GM21381 (cell line): Measurements from ENCODE around the gene SUCNR1.
"Not testable (repeated sequence)": the region's sequence is repeated elsewhere in the genome, so short reads cannot be mapped to it uniquely, and the experiment has no call there.

Source experiments
- ATAC-seq: cut with Tn5 transposase; IDR thresholded peaks from one replicate; pipeline ENCODE4 v1.9.1; 2021; ENCODE audit warnings: mild to moderate bottlenecking, moderate library complexity; ENCODE audit not compliant: unreplicated experiment

Gene SUCNR1

GRCh38 chr3:151871639-151872468 is 1.6 kb upstream of the SUCNR1 start:
- peak; percentile 66 for ATAC-seq

GRCh38 chr3:151874079-151874478 is 636 bp downstream of the SUCNR1 start:
- ATAC-seq: not testable (repeated sequence)

DNA sequence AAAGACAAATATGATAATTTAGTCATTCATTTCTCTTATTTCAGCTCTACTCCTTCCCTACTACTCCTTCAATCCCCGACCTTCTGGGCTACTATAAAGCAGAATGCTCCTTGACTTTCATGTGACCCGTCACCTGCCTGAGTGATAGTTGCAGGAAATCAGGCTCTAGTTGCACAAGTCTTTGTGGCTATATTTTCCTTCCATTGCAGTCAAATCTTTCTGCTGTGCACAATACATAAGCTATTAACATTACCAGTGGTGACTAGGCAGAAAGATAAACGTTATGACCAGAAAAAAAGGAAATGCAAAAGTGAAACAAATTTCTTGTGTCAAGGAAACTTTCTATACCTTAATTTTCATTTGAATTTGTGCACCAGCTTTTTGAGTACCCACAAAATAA is 2.3 kb downstream of the SUCNR1 start:
- ATAC-seq: peak; percentile 79

- no peak for ATAC-seq
Observed at GRCh38 chr3:151877269-151877668, 3.8 kb downstream of the SUCNR1 start.

- no peak for ATAC-seq
Observed at GRCh38 chr3:151878465-151878864, 5.0 kb downstream of the SUCNR1 start.

- ATAC-seq: no peak
Observed at GRCh38 chr3:151879037-151879436, 5.6 kb downstream of the SUCNR1 start.

DNA sequence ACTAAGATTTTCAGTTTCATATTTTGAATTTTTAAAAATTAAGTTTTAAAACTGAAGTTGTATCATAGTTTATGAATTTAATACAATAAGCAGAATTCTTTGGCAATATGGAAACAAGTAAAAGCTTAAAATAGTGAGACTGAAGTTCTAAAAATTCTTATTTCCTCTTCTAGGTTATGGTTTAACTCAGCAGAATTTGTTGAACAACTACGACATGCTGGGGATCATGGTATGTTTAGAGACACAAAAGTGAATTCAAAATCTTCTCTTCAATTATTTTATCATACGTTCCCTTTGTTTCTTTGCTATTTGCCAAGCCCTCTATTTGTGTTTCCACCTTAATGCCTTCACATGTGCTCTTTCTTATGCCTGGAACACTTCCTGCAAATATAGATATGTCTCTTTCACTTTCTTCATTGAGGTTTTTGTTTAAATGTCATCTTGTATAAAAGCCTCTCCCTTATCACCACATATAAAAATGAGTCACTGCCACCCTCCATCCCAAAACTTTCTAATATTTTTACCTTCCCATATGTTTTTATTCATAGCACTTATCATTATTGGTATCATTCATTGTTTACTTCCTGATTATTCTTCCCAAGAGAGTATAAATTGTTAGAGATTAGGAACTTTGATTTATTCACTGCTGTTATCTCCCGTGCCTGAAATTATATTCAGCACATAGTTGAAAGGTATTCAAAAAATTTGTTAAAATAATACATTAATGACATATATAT is 6.4 kb downstream of the SUCNR1 start:
- ATAC-seq: no peak

DNA sequence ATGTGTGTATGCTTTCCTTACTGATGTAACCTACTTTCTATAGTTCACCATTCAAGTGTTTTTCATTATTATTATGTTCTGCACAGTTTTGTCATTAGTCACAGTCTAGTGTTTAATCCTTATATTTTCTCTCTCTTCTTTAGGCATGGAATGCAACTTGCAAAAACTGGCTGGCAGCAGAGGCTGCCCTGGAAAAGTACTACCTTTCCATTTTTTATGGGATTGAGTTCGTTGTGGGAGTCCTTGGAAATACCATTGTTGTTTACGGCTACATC is 6.9 kb downstream of the SUCNR1 start:
- no peak for ATAC-seq

DNA sequence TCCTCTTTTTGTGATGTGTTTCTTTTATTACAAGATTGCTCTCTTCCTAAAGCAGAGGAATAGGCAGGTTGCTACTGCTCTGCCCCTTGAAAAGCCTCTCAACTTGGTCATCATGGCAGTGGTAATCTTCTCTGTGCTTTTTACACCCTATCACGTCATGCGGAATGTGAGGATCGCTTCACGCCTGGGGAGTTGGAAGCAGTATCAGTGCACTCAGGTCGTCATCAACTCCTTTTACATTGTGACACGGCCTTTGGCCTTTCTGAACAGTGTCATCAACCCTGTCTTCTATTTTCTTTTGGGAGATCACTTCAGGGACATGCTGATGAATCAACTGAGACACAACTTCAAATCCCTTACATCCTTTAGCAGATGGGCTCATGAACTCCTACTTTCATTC is 7.7 kb downstream of the SUCNR1 start:
- ATAC-seq: no peak

DNA sequence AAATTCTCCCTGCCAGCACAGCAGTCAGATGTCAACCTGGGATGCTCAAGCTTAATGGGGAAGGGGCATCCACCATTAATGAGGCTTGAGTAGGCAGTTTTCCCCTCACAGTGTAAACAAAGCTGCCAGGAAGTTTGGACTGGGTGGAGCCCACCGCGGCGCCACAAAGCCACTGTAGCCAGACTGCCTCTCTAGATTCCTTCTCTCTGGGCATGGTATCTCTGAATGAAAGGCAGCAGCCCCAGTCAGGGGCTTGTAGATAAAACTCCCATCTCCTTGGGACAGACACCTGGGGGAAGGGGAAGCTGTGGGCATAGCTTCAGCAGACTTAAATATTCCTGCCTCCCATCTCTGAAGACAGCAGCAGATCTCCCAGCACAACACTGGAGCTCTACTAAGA is 12.0 kb downstream of the SUCNR1 start:
- not testable (repeated sequence) for ATAC-seq

DNA sequence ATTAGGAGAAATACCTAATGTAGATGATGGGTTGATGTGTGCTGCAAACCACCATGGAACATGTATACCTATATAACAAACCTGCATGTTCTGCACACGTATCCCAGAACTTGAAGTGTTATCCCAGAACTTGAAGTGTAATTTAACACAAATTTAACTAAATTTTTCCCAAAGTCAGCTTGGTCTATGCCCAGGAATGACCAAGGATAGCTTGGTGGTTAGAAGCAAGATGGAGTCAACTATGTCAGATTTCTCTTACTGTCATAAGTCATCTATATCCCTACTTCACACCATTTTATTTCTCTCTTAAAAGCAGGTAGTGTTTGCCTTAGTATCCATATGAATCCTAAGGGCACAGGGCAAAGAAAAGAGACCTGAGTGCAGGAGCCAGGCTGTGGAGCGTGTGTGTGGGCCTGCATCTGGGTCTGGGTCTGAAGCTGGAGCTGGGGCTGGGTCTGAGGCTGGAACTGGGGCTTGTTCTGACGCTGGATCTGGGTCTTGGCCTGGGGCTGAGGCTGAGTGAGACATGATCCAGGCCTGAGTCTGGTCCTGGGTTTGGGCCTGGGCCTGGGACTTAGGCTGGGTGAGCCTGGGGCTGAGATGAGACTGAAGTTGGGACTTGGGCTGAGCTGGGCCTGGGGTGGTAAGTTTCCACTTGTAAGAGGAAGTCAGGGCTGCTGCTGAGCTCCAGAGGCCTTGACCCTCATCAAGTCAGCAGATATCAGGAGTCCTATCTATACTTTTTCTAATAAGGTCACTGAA is 14.2 kb downstream of the SUCNR1 start:
- ATAC-seq: not testable (repeated sequence)

DNA sequence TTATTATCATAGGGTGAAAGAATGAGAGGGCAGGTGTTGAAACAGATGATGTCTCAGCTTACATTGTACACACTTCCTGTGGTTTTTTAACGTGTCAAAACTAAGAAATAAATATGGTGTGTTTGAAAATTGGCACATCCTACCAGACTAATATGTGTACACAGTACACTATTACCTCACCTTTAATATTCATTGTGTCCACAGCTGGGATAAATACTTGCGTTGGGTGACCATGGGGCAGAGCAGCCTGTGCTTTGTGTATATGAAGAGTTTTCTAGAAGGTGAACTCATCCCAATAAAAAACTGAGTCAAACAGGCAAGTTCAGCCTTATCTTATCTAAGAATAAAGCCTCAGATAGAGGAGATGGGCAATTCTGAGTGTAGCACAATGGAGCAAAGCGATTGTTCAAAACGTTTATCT is 17.3 kb downstream of the SUCNR1 start:
- ATAC-seq: peak; percentile 70

- no peak for ATAC-seq
Observed at GRCh38 chr3:151891721-151892120, 18.3 kb downstream of the SUCNR1 start.

- no peak for ATAC-seq
Observed at GRCh38 chr3:151894219-151894618, 20.8 kb downstream of the SUCNR1 start.

GRCh38 chr3:151895478-151896241 is 22.2 kb downstream of the SUCNR1 start:
- no peak for ATAC-seq

DNA sequence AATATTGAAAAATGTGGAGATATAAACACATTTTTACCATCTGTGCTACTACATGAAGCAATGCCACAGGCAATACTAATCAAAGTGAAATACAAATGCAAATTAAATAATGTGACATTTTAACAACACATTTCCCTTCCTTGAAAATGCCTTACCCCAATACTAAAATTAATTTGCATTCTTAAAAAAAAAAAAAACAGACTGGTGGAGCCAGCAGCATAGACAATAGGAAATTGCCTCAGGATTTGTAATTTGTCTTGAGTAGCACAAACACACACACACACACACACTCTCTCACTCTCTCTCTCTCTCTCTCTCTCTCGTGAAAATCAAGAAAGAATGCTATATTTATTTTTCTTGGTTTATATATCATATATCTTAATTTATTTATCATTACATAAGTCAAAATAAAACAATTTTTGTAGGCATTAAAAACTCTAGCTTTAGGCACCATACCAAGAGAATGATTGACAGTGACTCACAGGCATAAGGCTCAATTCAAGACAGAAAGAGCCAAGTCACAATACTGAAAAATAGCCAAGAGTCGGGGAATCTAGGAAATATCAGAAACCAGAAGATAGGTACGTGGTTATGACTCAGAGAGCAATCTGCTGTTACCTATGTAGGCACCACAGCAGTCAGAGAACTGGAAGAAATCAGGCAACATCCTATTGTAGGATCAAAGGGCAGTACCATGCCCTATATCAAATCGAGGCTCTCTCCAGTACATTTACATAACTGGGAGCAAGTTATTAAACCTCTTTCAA is 23.0 kb downstream of the SUCNR1 start:
- no peak for ATAC-seq

GRCh38 chr3:151898121-151898520 is 24.7 kb downstream of the SUCNR1 start:
- not testable (repeated sequence) for ATAC-seq

DNA sequence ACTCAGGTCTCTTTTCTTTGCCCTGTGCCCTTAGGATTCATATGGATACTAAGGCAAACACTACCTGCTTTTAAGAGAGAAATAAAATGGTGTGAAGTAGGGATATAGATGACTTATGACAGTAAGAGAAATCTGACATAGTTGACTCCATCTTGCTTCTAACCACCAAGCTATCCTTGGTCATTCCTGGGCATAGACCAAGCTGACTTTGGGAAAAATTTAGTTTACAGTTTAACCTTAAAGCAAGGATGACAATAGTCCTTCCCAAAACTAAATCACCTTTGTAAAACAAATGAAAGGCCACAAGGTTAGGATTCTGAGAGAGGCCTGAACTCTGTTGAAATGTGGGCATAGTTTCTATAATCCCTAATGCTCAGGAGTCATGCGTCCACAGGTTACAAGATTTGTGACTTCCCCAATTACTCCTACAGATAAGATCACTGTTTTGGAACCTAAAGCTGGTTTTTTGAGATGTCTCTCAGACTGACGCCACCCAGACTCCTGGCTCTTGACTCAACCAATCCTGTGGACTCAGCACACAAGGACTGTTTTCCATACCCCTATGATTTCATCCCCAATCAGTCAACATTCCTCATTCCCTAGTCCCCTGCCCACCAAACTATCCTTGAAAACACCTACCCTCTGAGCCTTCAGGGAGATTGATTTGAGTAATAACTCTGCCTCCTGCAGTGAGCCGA is 25.3 kb downstream of the SUCNR1 start:
- not testable (repeated sequence) for ATAC-seq

DNA sequence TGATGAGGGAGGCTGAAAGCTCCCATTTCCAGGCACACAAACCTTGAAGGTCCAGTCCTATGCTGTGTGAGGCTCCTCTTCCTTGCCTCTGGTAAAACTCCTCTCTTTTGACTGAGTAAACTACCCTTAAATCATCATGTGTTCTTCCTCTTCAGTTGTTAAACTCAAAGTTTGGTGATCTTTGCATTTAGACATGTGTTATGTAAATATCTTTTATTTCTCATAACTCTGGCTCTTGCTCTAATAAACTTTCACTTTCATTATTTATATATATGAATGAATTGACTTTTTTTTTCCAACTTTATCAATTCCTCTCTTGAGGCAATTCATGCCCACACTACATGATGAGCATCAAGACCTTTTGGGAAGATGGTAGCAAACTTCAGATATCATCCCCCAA is 26.6 kb downstream of the SUCNR1 start:
- ATAC-seq: no peak

GRCh38 chr3:151900460-151900859 is 27.0 kb downstream of the SUCNR1 start:
- no peak for ATAC-seq
